GM19238 (cell line): Measurements from ENCODE around the gene MAP2K2.

Experiments
- DNase-seq: peaks from one replicate; pipeline ENCODE4 v3.0.0; 2011; ENCODE audit warnings: low spot score; ENCODE audit not compliant: insufficient read length

The MAP2K2 gene

GRCh38 chr19:4061683-4062418 lies 62.1 kb downstream of the MAP2K2 start:
- DNase-seq = no peak

GRCh38 chr19:4061178-4061682 lies 62.7 kb downstream of the MAP2K2 start:
- no peak for DNase-seq

GRCh38 chr19:4060621-4061177 lies 63.2 kb downstream of the MAP2K2 start:
- DNase-seq = no peak

- no peak for DNase-seq
Measured at GRCh38 chr19:4059891-4060620, 63.9 kb downstream of the MAP2K2 start.

GRCh38 chr19:4059453-4059871 lies 64.5 kb downstream of the MAP2K2 start:
- no peak for DNase-seq

- DNase-seq = no peak
Measured at GRCh38 chr19:4058693-4059452, 65.0 kb downstream of the MAP2K2 start.

GRCh38 chr19:4057931-4058692 lies 65.8 kb downstream of the MAP2K2 start:
- DNase-seq = no peak

- DNase-seq = no peak
Measured at GRCh38 chr19:4055209-4055552, 68.7 kb downstream of the MAP2K2 start.

- no peak for DNase-seq
Measured at GRCh38 chr19:4054441-4055208, 69.3 kb downstream of the MAP2K2 start.

GRCh38 chr19:4053423-4054324 lies 70.2 kb downstream of the MAP2K2 start:
- no peak for DNase-seq

GRCh38 chr19:4052993-4053422 lies 70.9 kb downstream of the MAP2K2 start:
- no peak for DNase-seq

- DNase-seq = no peak
Measured at GRCh38 chr19:4052114-4052992, 71.6 kb downstream of the MAP2K2 start.

GRCh38 chr19:4051175-4052101 lies 72.5 kb downstream of the MAP2K2 start:
- no peak for DNase-seq

- DNase-seq = no peak
Measured at GRCh38 chr19:4049432-4049831, 74.5 kb downstream of the MAP2K2 start.

GRCh38 chr19:4046946-4047683 lies 76.8 kb downstream of the MAP2K2 start:
- DNase-seq = no peak

- no peak for DNase-seq
Measured at GRCh38 chr19:4046362-4046691, 77.6 kb downstream of the MAP2K2 start.
